OCI-LY7 (cell line): ENCODE results near the gene ETV1. TPM values are rescaled to one million over a fixed set of nuclear protein-coding genes. Genes with fewer than 3 reads are reported as not detected.

Experiments
- BruUV-seq: library from RNA; stranded (reverse); fragments of 400-500 nt; replicated peaks from 2 replicates; lab custom pipeline; 2021; lab: Mats Ljungman, UMichigan
- CTCF ChIA-PET: fragments of 300-600 bp; sonication (Branson Sonifier 250); formaldehyde crosslinking; loops from one replicate; lab custom pipeline; 2022; ENCODE audit warnings: antibody characterized with exemption; ENCODE audit not compliant: unreplicated experiment; lab: Charles Lee
- POLR2A ChIA-PET: fragments of 300-600 bp; sonication (Branson Sonifier 250); formaldehyde crosslinking; loops from one replicate; lab custom pipeline; 2022; ENCODE audit warnings: antibody characterized with exemption; lab: Charles Lee
- DNase-seq: peaks from one replicate; pipeline ENCODE4 v3.0.0-alpha.2; 2015; ENCODE audit warnings: low spot score
- H2AFZ ChIP-seq: fragments of 200-600 bp; sonication (generic), shearing (Covaris generic); 2 replicates; pipeline ENCODE4 v1.6.1; 2014; ENCODE audit warnings: mild to moderate bottlenecking, antibody characterized with exemption, low read length, moderate library complexity
- H3K27ac ChIP-seq: fragments of 200-600 bp; sonication (generic); 2 replicates; pipeline ENCODE4 v1.5.1; 2014; ENCODE audit warnings: mixed run types, low read depth, mild to moderate bottlenecking, moderate library complexity, low read length, inconsistent platforms; ENCODE audit not compliant: poor library complexity, severe bottlenecking
- H3K36me3 ChIP-seq: fragments of 200-600 bp; sonication (generic); 2 replicates; pipeline ENCODE4 v1.6.1; 2014; ENCODE audit warnings: mild to moderate bottlenecking, antibody characterized with exemption, low read length, moderate library complexity, mixed read lengths; ENCODE audit not compliant: insufficient read depth
- H3K4me1 ChIP-seq: fragments of 200-600 bp; sonication (generic); 2 replicates; pipeline ENCODE4 v1.5.1; 2014; ENCODE audit warnings: mild to moderate bottlenecking, low read length; ENCODE audit not compliant: insufficient read depth, poor library complexity, severe bottlenecking
- H3K4me2 ChIP-seq: fragments of 200-600 bp; sonication (generic); 2 replicates; pipeline ENCODE4 v1.6.1; 2014; ENCODE audit warnings: mild to moderate bottlenecking, low read length
- H3K4me3 ChIP-seq: fragments of 200-600 bp; sonication (generic); 2 replicates; pipeline ENCODE4 v1.5.1; 2014; ENCODE audit warnings: mild to moderate bottlenecking, low read depth, low read length; ENCODE audit not compliant: poor library complexity, severe bottlenecking
- H3K79me2 ChIP-seq: fragments of 200-600 bp; sonication (generic); 2 replicates; pipeline ENCODE4 v1.6.1; 2016; ENCODE audit warnings: low read depth, mild to moderate bottlenecking, low read length, moderate library complexity, mixed read lengths; ENCODE audit not compliant: insufficient read depth
- H3K9me2 ChIP-seq: fragments of 200-600 bp; sonication (generic); 2 replicates; pipeline ENCODE4 v1.6.1; 2016; ENCODE audit warnings: mild to moderate bottlenecking, low read length, mixed read lengths; ENCODE audit not compliant: insufficient read depth
- H3K9me3 ChIP-seq: fragments of 200-600 bp; sonication (generic); 2 replicates; pipeline ENCODE4 v1.6.1; 2014; ENCODE audit warnings: mild to moderate bottlenecking, mixed run types, low read length, mixed read lengths
- H4K20me1 ChIP-seq: fragments of 200-600 bp; sonication (generic); 2 replicates; pipeline ENCODE4 v1.6.1; 2014; ENCODE audit warnings: mild to moderate bottlenecking, antibody characterized with exemption, low read length, moderate library complexity, mixed read lengths; ENCODE audit not compliant: insufficient read depth
- CTCF ChIP-seq: fragments of 200-600 bp; sonication (generic); conservative IDR thresholded peaks from 2 replicates; pipeline ENCODE4 v1.5.1; 2014; ENCODE audit warnings: mild to moderate bottlenecking, antibody characterized with exemption, low read length, moderate library complexity, mixed read lengths
- EZH2phosphoT487 ChIP-seq: fragments of 200-600 bp; sonication (generic); IDR thresholded peaks from 2 replicates; pipeline ENCODE4 v1.6.1; 2018; ENCODE audit warnings: low read depth, borderline replicate concordance, mild to moderate bottlenecking, mixed run types, antibody characterized with exemption, low read length, moderate library complexity, mixed read lengths
- intact Hi-C: fragments of 100-400 bp; cut with micrococcal nuclease; formaldehyde crosslinking; loops from one replicate; pipeline ENCODE4 v1.10.0; 2022; ENCODE audit not compliant: unreplicated experiment
- total RNA-seq, 2 experiments: library from RNA; depleted of rRNA in 1 of 2; stranded (reverse); fragments of >200 nt in 1 of 2; shearing (Covaris generic) in 1 of 2; gene quantifications; 2 replicates each; pipeline ENCODE4 v1.2.3, GENCODE V29; 2014 to 2022

Gene ETV1
- total RNA-seq, 2 experiments from 2014 or later = not detected

DNA sequence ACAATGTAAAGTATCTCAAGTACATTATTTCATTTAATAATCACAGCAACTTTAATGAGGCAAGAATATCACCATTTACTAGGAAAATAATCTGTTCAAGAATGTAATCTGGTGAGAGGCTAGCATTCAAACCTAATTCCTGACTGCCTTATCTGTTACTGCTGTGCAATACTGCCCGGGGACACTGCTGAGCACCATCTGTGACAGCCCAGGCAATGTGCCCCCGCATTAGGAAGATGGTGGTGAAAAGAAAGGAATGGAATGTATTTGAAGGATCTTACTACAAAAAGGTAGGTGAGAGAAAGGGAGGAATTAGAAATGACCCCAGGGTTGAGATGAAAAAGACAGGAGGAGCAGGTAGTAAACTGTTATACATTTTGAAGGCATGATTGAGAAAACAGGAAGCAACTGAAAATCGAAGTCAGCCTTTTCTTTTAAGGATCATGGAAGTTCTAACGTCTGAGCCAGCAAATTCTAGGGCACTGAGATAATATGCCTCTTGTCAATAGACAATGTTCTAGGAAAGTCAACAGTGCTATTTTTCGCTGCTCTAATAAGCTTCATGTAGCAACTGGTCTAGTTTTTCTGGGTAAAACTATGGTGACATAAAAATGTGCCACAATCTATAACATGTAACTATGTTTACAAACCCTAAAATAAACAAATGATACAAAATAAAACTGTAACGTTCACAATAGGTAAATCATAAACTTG, 90.4 kb downstream of the ETV1 start:
- CTCF ChIA-PET = no interaction called here
- POLR2A ChIA-PET = no interaction called here
- no peak for DNase-seq

GRCh38 chr7:13897819-13898218, 91.6 kb downstream of the ETV1 start:
- intact Hi-C loops = no loop called here
- BruUV-seq = no TSS peak

More for the DNA sequence above, 90.4 kb downstream of the ETV1 start:
- BruUV-seq = no TSS peak
- no peak overlapping the region for H3K27ac ChIP-seq
- no peaks in the 10 kb centered on the region for H3K79me2 ChIP-seq
- intact Hi-C loops = no loop called here
- TF ChIP-seq EZH2phosphoT487 = no peak
- no peak for TF ChIP-seq CTCF
- H2AFZ ChIP-seq = no peak overlapping the region
- no peaks in the 10 kb centered on the region for H3K4me1 ChIP-seq
- H3K9me2 ChIP-seq = no peaks in the 10 kb centered on the region
- no peaks in the 10 kb centered on the region for H3K9me3 ChIP-seq
- no peak overlapping the region for H3K4me2 ChIP-seq
- no peaks in the 10 kb centered on the region for H3K36me3 ChIP-seq
- no peaks in the 10 kb centered on the region for H4K20me1 ChIP-seq
- no peak overlapping the region for H3K4me3 ChIP-seq

More at GRCh38 chr7:13897819-13898218, 91.6 kb downstream of the ETV1 start:
- no peak for DNase-seq
- H2AFZ ChIP-seq = no peak overlapping the region
- CTCF ChIA-PET = no interaction called here
- H3K4me1 ChIP-seq = no peaks in the 10 kb centered on the region
- H3K4me3 ChIP-seq = no peak overlapping the region
- no peaks in the 10 kb centered on the region for H3K9me2 ChIP-seq
- no peaks in the 10 kb centered on the region for H3K36me3 ChIP-seq
- H3K79me2 ChIP-seq = no peaks in the 10 kb centered on the region
- POLR2A ChIA-PET = interaction anchor here (0.6 kb wide), 1 partner anchor 301 kb away, joined by 3 read pairs; no protein-coding TSS in a partner anchor
- H3K4me2 ChIP-seq = no peak overlapping the region
- no peak for TF ChIP-seq CTCF
- TF ChIP-seq EZH2phosphoT487 = no peak
- H3K9me3 ChIP-seq = no peaks in the 10 kb centered on the region
- H4K20me1 ChIP-seq = no peaks in the 10 kb centered on the region
- no peak overlapping the region for H3K27ac ChIP-seq
